Thymus (tissue), 11 donors: ENCODE results near the gene GBE1. TPM values are rescaled to one million over a fixed set of nuclear protein-coding genes. Genes with fewer than 3 reads are reported as not detected.

Experiments used
- DNase-seq, 9 donors: peaks; one replicate each; pipeline ENCODE4 v3.0.0-alpha.2; 2013; ENCODE audit warnings: low spot score in 9 of 9, low read depth in 6 of 9, missing footprints in 1 of 9
- H3K27ac ChIP-seq, 2 donors: one replicate each; pipeline ENCODE4 v1.5.1; 2013; ENCODE audit warnings: control low read depth in 1 of 2, low read depth in 1 of 2, low read length in 1 of 2, mild to moderate bottlenecking in 1 of 2, moderate library complexity in 1 of 2
- H3K27me3 ChIP-seq, 2 donors: one replicate each; pipeline ENCODE4 v1.5.1; 2013; ENCODE audit warnings: low read length in 1 of 2; ENCODE audit not compliant: control insufficient read depth in 2 of 2, insufficient read depth in 1 of 2
- H3K36me3 ChIP-seq, 2 donors: one replicate each; pipeline ENCODE4 v1.5.1; 2013; ENCODE audit warnings: low read length in 1 of 2, mild to moderate bottlenecking in 1 of 2, moderate library complexity in 1 of 2; ENCODE audit not compliant: control insufficient read depth in 2 of 2, insufficient read depth in 2 of 2
- H3K4me1 ChIP-seq, 2 donors: one replicate each; pipeline ENCODE4 v1.5.1; 2013; ENCODE audit warnings: low read length in 2 of 2; ENCODE audit not compliant: control insufficient read depth in 2 of 2, insufficient read depth in 2 of 2
- H3K4me3 ChIP-seq, 2 donors: one replicate each; pipeline ENCODE4 v1.5.1; 2013; ENCODE audit warnings: low read length in 2 of 2, control low read depth in 1 of 2, mild to moderate bottlenecking in 1 of 2
- H3K9me3 ChIP-seq, 2 donors: one replicate each; pipeline ENCODE4 v1.5.1; 2013; ENCODE audit warnings: low read length in 1 of 2, mild to moderate bottlenecking in 1 of 2; ENCODE audit not compliant: control insufficient read depth in 2 of 2, insufficient read depth in 1 of 2
- WGBS: extraction: QIAGEN DNeasy Blood & Tissue Kit; methylation state at CpG from one replicate; pipeline ENCODE4 v1.1.7; 2013; 5-methylcytosine and 5-hydroxymethylcytosine counted together
- polyA plus RNA-seq: library from polyadenylated mRNA; stranded (reverse); fragments of 200-250 nt; gene quantifications from one replicate; pipeline ENCODE4 v1.2.3, GENCODE V29; 2013
- total RNA-seq: library from RNA; stranded (reverse); fragments of 120-200 nt; gene quantifications from one replicate; pipeline ENCODE4 v1.2.4, GENCODE V29; 2013
- donor health status: healthy.

Gene GBE1
- total and polyA plus RNA-seq, 2 donors = 14.1 to 14.7 TPM

GRCh38 chr3:81530180-81530939 lies 231.1 kb downstream of the GBE1 start:
- Histone ChIP-seq H3K4me1 (no peaks in the 10 kb centered on the region), H3K27me3 (no peaks in the 10 kb centered on the region), H3K27ac (no peak overlapping the region), H3K36me3 (no peaks in the 10 kb centered on the region), H3K4me3 (no peak overlapping the region), H3K9me3 (no peaks in the 10 kb centered on the region)
- DNase-seq = no peak
- WGBS = 98% methylated on average over 4 of the region's 4 CpGs

GRCh38 chr3:81521855-81522254 lies 239.6 kb downstream of the GBE1 start:
- H3K36me3 ChIP-seq = no peaks in the 10 kb centered on the region
- H3K4me1 ChIP-seq = no peaks in the 10 kb centered on the region
- no peak overlapping the region for H3K27ac ChIP-seq
- DNase-seq = no peak
- H3K27me3 ChIP-seq = no peaks in the 10 kb centered on the region
- no peak overlapping the region for H3K4me3 ChIP-seq
- WGBS = 96% methylated on average over 2 of the region's 2 CpGs
- no peaks in the 10 kb centered on the region for H3K9me3 ChIP-seq

- DNase-seq = no peak
- Histone ChIP-seq H3K27ac (no peak overlapping the region), H3K9me3 (no peaks in the 10 kb centered on the region), H3K36me3 (no peaks in the 10 kb centered on the region), H3K4me1 (no peaks in the 10 kb centered on the region), H3K4me3 (no peak overlapping the region), H3K27me3 (no peaks in the 10 kb centered on the region)
Measured at GRCh38 chr3:81518945-81519344, 242.5 kb downstream of the GBE1 start.

GRCh38 chr3:81516042-81516441 lies 245.4 kb downstream of the GBE1 start:
- 95% methylated on average over 1 of the region's 1 CpG for WGBS
- no peaks in the 10 kb centered on the region for H3K27me3 ChIP-seq
- H3K27ac ChIP-seq = no peak overlapping the region
- no peaks in the 10 kb centered on the region for H3K4me1 ChIP-seq
- no peaks in the 10 kb centered on the region for H3K9me3 ChIP-seq
- H3K4me3 ChIP-seq = no peak overlapping the region
- no peaks in the 10 kb centered on the region for H3K36me3 ChIP-seq
- no peak for DNase-seq

GRCh38 chr3:81513591-81513990 lies 247.9 kb downstream of the GBE1 start:
- H3K4me1 ChIP-seq = no peaks in the 10 kb centered on the region
- H3K4me3 ChIP-seq = no peak overlapping the region
- 97% methylated on average over 2 of the region's 2 CpGs for WGBS
- no peaks in the 10 kb centered on the region for H3K27me3 ChIP-seq
- no peak for DNase-seq
- no peak overlapping the region for H3K27ac ChIP-seq
- no peaks in the 10 kb centered on the region for H3K36me3 ChIP-seq
- H3K9me3 ChIP-seq = no peaks in the 10 kb centered on the region

GRCh38 chr3:81503026-81503425 lies 258.4 kb downstream of the GBE1 start:
- Histone ChIP-seq H3K9me3 (no peaks in the 10 kb centered on the region), H3K4me3 (no peak overlapping the region), H3K36me3 (no peaks in the 10 kb centered on the region), H3K27ac (no peak overlapping the region), H3K27me3 (no peaks in the 10 kb centered on the region), H3K4me1 (no peaks in the 10 kb centered on the region)
- no peak for DNase-seq
- WGBS = 95% methylated on average over 2 of the region's 2 CpGs

- 93% methylated on average over 1 of the region's 1 CpG for WGBS
- H3K27ac ChIP-seq = no peak overlapping the region
- H3K36me3 ChIP-seq = no peaks in the 10 kb centered on the region
- no peaks in the 10 kb centered on the region for H3K4me1 ChIP-seq
- no peaks in the 10 kb centered on the region for H3K9me3 ChIP-seq
- H3K4me3 ChIP-seq = no peak overlapping the region
- H3K27me3 ChIP-seq = no peaks in the 10 kb centered on the region
- no peak for DNase-seq
Measured at GRCh38 chr3:81502236-81502635, 259.2 kb downstream of the GBE1 start.

- Histone ChIP-seq H3K27ac (no peak overlapping the region), H3K36me3 (no peaks in the 10 kb centered on the region), H3K9me3 (no peaks in the 10 kb centered on the region), H3K4me3 (no peak overlapping the region), H3K27me3 (no peaks in the 10 kb centered on the region), H3K4me1 (no peaks in the 10 kb centered on the region)
- WGBS = 93% methylated on average over 1 of the region's 1 CpG
- DNase-seq = no peak
Measured at GRCh38 chr3:81500039-81500438, 261.4 kb downstream of the GBE1 start.

- Histone ChIP-seq H3K4me3 (no peak overlapping the region), H3K27ac (no peak overlapping the region), H3K4me1 (no peaks in the 10 kb centered on the region), H3K36me3 (no peaks in the 10 kb centered on the region), H3K9me3 (no peaks in the 10 kb centered on the region), H3K27me3 (no peaks in the 10 kb centered on the region)
- WGBS = 98% methylated on average over 4 of the region's 4 CpGs
- DNase-seq = no peak
Measured at GRCh38 chr3:81497572-81498251, 263.7 kb downstream of the GBE1 start.
